SK-N-SH (cell line): ENCODE results near the gene AMDHD2.

Experiments
- EP300 ChIP-seq, 2 experiments: IDR thresholded peaks; 2 replicates each; pipeline versions ENCODE4 v1.4.0 to v1.6.1; 2012; ENCODE audit warnings: borderline replicate concordance in 1 of 2, low read depth in 1 of 2, low read length in 1 of 2
- EZH2phosphoT487 ChIP-seq: fragments of 200-600 bp; sonication (generic); IDR thresholded peaks from 2 replicates; pipeline ENCODE4 v1.6.1; 2017; ENCODE audit warnings: low read depth, mixed run types, mild to moderate bottlenecking, antibody characterized with exemption, moderate library complexity, borderline replicate concordance
- NFIC ChIP-seq: IDR thresholded peaks from 2 replicates; pipeline ENCODE4 v1.4.0; 2012; ENCODE audit warnings: borderline replicate concordance
- NRF1 ChIP-seq: IDR thresholded peaks from 2 replicates; pipeline ENCODE4 v1.6.1; 2012; ENCODE audit warnings: low read depth, mild to moderate bottlenecking, low read length
- SIN3A ChIP-seq: IDR thresholded peaks from 2 replicates; pipeline ENCODE4 v1.6.1; 2012; ENCODE audit warnings: low read depth, mild to moderate bottlenecking, low read length, moderate library complexity, borderline replicate concordance
- YY1 ChIP-seq: IDR thresholded peaks from 2 replicates; pipeline ENCODE4 v1.4.0; 2012; ENCODE audit warnings: low read depth, mild to moderate bottlenecking
- TF ChIP-seq, protein P1 (sequence below): IDR thresholded peaks from 2 replicates; pipeline ENCODE4 v1.6.1; 2012; ENCODE audit warnings: mild to moderate bottlenecking, low read depth, low read length, moderate library complexity
- TF ChIP-seq, protein P2 (sequence below): fragments of 200-600 bp; sonication (generic); IDR thresholded peaks from 2 replicates; pipeline ENCODE4 v1.6.1; 2017; ENCODE audit warnings: antibody characterized with exemption, mild to moderate bottlenecking, moderate library complexity

DNA sequence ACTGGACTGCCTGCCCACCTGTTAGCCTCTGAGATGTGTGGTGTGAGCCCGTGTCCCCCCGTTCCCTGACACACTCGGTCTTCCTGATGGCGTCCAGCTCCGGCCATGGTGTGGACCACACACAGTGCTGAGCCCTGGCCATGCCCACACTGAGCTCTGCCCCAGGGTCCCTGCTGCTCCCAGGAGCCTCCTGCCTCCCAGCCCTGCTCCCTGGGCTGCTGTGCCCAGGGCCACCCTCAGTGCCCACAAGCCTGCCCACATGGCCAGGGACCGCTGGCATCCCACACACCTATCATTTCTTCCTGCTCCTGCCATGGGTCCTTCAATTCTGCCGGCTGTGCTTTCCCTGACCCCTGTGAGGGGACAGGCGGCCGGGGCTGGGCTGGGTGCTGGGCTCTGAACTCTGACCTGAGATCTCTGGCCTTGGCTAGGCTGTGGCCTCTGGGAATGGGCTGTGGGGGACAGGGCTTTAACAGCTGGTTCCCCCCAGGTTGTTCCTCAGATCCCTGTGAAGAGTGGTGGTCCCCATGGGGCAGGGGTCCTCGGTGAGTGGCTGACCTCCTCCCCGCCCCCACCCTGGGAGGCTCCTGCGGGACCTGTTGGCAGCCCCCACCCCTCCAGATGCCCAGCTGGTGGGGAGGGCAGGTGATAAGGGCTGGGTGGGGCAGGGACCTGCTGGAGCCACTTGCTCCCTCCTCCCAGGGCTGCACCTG lies 7.1 kb downstream of the AMDHD2 start:
- TF ChIP-seq, protein P1, sequence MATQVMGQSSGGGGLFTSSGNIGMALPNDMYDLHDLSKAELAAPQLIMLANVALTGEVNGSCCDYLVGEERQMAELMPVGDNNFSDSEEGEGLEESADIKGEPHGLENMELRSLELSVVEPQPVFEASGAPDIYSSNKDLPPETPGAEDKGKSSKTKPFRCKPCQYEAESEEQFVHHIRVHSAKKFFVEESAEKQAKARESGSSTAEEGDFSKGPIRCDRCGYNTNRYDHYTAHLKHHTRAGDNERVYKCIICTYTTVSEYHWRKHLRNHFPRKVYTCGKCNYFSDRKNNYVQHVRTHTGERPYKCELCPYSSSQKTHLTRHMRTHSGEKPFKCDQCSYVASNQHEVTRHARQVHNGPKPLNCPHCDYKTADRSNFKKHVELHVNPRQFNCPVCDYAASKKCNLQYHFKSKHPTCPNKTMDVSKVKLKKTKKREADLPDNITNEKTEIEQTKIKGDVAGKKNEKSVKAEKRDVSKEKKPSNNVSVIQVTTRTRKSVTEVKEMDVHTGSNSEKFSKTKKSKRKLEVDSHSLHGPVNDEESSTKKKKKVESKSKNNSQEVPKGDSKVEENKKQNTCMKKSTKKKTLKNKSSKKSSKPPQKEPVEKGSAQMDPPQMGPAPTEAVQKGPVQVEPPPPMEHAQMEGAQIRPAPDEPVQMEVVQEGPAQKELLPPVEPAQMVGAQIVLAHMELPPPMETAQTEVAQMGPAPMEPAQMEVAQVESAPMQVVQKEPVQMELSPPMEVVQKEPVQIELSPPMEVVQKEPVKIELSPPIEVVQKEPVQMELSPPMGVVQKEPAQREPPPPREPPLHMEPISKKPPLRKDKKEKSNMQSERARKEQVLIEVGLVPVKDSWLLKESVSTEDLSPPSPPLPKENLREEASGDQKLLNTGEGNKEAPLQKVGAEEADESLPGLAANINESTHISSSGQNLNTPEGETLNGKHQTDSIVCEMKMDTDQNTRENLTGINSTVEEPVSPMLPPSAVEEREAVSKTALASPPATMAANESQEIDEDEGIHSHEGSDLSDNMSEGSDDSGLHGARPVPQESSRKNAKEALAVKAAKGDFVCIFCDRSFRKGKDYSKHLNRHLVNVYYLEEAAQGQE, result no peak
- no peak for TF ChIP-seq EZH2phosphoT487
- no peak for TF ChIP-seq YY1
- no peak for TF ChIP-seq SIN3A
- no peak for TF ChIP-seq NRF1
- TF ChIP-seq, protein P2, sequence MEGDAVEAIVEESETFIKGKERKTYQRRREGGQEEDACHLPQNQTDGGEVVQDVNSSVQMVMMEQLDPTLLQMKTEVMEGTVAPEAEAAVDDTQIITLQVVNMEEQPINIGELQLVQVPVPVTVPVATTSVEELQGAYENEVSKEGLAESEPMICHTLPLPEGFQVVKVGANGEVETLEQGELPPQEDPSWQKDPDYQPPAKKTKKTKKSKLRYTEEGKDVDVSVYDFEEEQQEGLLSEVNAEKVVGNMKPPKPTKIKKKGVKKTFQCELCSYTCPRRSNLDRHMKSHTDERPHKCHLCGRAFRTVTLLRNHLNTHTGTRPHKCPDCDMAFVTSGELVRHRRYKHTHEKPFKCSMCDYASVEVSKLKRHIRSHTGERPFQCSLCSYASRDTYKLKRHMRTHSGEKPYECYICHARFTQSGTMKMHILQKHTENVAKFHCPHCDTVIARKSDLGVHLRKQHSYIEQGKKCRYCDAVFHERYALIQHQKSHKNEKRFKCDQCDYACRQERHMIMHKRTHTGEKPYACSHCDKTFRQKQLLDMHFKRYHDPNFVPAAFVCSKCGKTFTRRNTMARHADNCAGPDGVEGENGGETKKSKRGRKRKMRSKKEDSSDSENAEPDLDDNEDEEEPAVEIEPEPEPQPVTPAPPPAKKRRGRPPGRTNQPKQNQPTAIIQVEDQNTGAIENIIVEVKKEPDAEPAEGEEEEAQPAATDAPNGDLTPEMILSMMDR, result no peak
- no peak for TF ChIP-seq NFIC
- no peak for TF ChIP-seq EP300 (IDR thresholded peaks at IDR 0.05; ENCODE audit: borderline replicate concordance in 1 of 2, low read depth in 1 of 2, low read length in 1 of 2)
